22Rv1 (cell line): ENCODE data around the gene DPP3.

ENCODE experiments used
- ZFX ChIP-seq: fragments of 450-650 bp; IDR thresholded peaks from 2 replicates; pipeline ENCODE4 v1.6.1; 2017; ENCODE audit warnings: antibody characterized with exemption, borderline replicate concordance
- TF ChIP-seq, protein P1 (sequence below): fragments of 450-650 bp; IDR thresholded peaks from 2 replicates; pipeline ENCODE4 v1.5.1; 2017; ENCODE audit warnings: mild to moderate bottlenecking

DNA sequence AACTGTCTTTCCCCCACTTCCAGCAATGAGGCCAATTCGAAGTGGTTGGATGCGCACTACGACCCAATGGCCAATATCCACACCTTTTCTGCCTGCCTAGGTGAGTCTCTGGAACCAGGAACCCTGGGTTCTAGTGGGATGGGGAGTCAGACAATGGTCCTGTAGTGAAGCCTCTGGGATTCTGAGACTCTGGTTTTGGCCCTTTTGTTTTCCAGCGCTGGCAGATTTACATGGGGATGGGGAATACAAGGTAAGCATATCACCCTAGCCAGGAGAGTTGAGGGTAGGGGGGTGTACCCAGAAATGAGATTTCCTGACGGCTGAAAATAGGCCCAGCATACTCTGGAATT is 30.7 kb downstream of the DPP3 start:
- TF ChIP-seq, protein P1, sequence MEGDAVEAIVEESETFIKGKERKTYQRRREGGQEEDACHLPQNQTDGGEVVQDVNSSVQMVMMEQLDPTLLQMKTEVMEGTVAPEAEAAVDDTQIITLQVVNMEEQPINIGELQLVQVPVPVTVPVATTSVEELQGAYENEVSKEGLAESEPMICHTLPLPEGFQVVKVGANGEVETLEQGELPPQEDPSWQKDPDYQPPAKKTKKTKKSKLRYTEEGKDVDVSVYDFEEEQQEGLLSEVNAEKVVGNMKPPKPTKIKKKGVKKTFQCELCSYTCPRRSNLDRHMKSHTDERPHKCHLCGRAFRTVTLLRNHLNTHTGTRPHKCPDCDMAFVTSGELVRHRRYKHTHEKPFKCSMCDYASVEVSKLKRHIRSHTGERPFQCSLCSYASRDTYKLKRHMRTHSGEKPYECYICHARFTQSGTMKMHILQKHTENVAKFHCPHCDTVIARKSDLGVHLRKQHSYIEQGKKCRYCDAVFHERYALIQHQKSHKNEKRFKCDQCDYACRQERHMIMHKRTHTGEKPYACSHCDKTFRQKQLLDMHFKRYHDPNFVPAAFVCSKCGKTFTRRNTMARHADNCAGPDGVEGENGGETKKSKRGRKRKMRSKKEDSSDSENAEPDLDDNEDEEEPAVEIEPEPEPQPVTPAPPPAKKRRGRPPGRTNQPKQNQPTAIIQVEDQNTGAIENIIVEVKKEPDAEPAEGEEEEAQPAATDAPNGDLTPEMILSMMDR: no peak
- TF ChIP-seq ZFX: no peak
